SU-DHL-6 (cell line): ENCODE data around the gene TLN1.

Experiments used
- EZH2phosphoT487 ChIP-seq: fragments of 200-600 bp; sonication (generic), shearing (Covaris generic); conservative IDR thresholded peaks from 2 replicates; pipeline ENCODE4 v1.6.1; 2018; ENCODE audit warnings: mild to moderate bottlenecking, antibody characterized with exemption, low read length, moderate library complexity, mixed read lengths
- TF ChIP-seq, protein P1 (sequence below): fragments of 200-600 bp; sonication (generic); IDR thresholded peaks from one replicate; pipeline ENCODE4 v1.5.1; 2017; ENCODE audit warnings: antibody characterized with exemption, mild to moderate bottlenecking, low read length, moderate library complexity; ENCODE audit not compliant: insufficient read depth, poor library complexity, severe bottlenecking

DNA sequence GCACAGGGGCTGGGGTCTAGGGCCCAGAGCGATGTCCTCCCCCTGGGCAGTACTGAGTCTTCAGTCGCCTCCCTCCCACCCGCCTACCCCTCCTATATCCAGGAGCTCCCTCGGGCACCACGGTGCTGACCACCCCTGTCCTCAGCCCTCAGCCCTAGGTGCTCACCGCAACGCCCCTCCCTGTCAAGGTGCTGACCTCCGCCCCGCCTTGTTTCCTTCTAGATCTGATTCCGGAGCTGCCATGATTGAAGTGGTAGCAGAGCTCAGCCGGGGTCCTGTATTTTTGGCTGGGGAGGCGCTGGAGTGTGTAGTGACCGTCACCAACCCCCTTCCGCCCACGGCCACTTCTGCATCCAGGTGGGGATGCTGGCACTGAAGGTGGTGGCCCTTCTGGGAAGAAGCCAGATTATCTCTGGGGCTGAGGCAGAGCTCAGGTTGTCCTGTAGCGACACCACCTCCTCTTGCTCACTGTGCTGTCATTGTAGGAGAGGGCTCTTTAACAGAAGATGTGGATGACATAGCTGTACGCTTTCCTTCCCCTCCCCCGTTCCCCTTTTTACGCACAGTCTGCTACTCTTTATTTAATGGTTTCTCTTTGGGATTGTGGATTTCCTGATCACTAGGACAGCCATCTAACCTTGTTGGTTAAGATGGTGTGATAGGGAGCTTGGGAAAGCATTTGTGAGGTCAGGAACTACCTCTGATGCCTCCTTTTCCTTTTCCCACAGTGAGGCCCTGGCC is 17.7 kb upstream of the TLN1 start:
- TF ChIP-seq, protein P1, sequence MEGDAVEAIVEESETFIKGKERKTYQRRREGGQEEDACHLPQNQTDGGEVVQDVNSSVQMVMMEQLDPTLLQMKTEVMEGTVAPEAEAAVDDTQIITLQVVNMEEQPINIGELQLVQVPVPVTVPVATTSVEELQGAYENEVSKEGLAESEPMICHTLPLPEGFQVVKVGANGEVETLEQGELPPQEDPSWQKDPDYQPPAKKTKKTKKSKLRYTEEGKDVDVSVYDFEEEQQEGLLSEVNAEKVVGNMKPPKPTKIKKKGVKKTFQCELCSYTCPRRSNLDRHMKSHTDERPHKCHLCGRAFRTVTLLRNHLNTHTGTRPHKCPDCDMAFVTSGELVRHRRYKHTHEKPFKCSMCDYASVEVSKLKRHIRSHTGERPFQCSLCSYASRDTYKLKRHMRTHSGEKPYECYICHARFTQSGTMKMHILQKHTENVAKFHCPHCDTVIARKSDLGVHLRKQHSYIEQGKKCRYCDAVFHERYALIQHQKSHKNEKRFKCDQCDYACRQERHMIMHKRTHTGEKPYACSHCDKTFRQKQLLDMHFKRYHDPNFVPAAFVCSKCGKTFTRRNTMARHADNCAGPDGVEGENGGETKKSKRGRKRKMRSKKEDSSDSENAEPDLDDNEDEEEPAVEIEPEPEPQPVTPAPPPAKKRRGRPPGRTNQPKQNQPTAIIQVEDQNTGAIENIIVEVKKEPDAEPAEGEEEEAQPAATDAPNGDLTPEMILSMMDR, result no peak
- no peak for TF ChIP-seq EZH2phosphoT487
